OCI-LY3 (cell line): ENCODE results near the gene NDRG4.

Source experiments
- H2AFZ ChIP-seq: fragments of 200-600, 300-600 bp; shearing (Covaris generic); 2 replicates; pipeline ENCODE4 v1.6.0; 2014; ENCODE audit warnings: antibody characterized with exemption, low read depth, low read length
- H3K27ac ChIP-seq: fragments of 200-600, 300-600 bp; sonication (generic); 2 replicates; pipeline ENCODE4 v1.5.1; 2014; ENCODE audit warnings: mild to moderate bottlenecking, low read length, moderate library complexity, mixed read lengths
- H3K27me3 ChIP-seq: fragments of 200-600, 300-600 bp; sonication (generic); 2 replicates; pipeline ENCODE4 v1.6.1; 2014; ENCODE audit warnings: low read depth, low read length, mixed read lengths
- H3K36me3 ChIP-seq: fragments of 200-600, 300-600 bp; sonication (generic); replicated peaks from 2 replicates; pipeline ENCODE3; 2014; ENCODE audit warnings: low read depth, low read length, mixed read lengths
- H3K4me1 ChIP-seq: fragments of 300-600, 200-600 bp; sonication (generic); 2 replicates; pipeline ENCODE4 v1.6.1; 2014; ENCODE audit warnings: low read length, mixed read lengths
- H3K4me2 ChIP-seq: fragments of 200-600, 300-600 bp; sonication (generic); 2 replicates; pipeline ENCODE4 v1.6.1; 2014; ENCODE audit warnings: low read length, mixed read lengths
- H3K4me3 ChIP-seq: fragments of 300-600, 200-600 bp; sonication (generic); 2 replicates; pipeline ENCODE4 v1.5.1; 2014; ENCODE audit warnings: antibody characterized with exemption, mild to moderate bottlenecking, low read length, moderate library complexity
- H3K79me2 ChIP-seq: fragments of 300-600, 200-600 bp; shearing (Covaris generic); 2 replicates; pipeline ENCODE4 v1.6.1; 2014; ENCODE audit warnings: mild to moderate bottlenecking, low read length, mixed read lengths
- H3K9ac ChIP-seq: fragments of 300-600, 200-600 bp; shearing (Covaris generic); 2 replicates; pipeline ENCODE4 v1.6.0; 2014; ENCODE audit warnings: mild to moderate bottlenecking, low read length, moderate library complexity
- H3K9me3 ChIP-seq: fragments of 200-600, 300-600 bp; shearing (Covaris generic); 2 replicates; pipeline ENCODE4 v1.6.1; 2014; ENCODE audit warnings: low read length, mixed read lengths; ENCODE audit not compliant: insufficient read depth
- H4K20me1 ChIP-seq: fragments of 200-600, 300-600 bp; sonication (generic); 2 replicates; pipeline ENCODE4 v1.6.1; 2016; ENCODE audit warnings: low read length, mixed read lengths; ENCODE audit not compliant: insufficient read depth
- EZH2phosphoT487 ChIP-seq: fragments of 200-600 bp; shearing (Covaris generic); IDR thresholded peaks from 2 replicates; pipeline ENCODE4 v1.6.1; 2018; ENCODE audit warnings: antibody characterized with exemption, mixed run types, low read depth
- TF ChIP-seq, protein P1 (sequence below): fragments of 200-600, 300-600 bp; sonication (generic); IDR thresholded peaks from 2 replicates; pipeline ENCODE4 v1.5.1; 2014; ENCODE audit warnings: antibody characterized with exemption, low read length, low read depth

Gene NDRG4

GRCh38 chr16:58461056-58461455 is 38.9 kb upstream of the NDRG4 start:
- Histone ChIP-seq H3K27me3 (no peaks in the 10 kb centered on the region), H3K4me2 (no peak overlapping the region), H3K27ac (no peak overlapping the region), H3K79me2 (no peaks in the 10 kb centered on the region), H3K4me1 (peaks cover 3% of the 10 kb centered on the region; the same call in 1 of the 2 replicates), H3K36me3 (no peaks in the 10 kb centered on the region), H4K20me1 (no peaks in the 10 kb centered on the region), H3K4me3 (no peak overlapping the region), H3K9me3 (no peaks in the 10 kb centered on the region), H2AFZ (no peak overlapping the region), H3K9ac (no peak overlapping the region)
- no peak for TF ChIP-seq EZH2phosphoT487
- TF ChIP-seq, protein P1, sequence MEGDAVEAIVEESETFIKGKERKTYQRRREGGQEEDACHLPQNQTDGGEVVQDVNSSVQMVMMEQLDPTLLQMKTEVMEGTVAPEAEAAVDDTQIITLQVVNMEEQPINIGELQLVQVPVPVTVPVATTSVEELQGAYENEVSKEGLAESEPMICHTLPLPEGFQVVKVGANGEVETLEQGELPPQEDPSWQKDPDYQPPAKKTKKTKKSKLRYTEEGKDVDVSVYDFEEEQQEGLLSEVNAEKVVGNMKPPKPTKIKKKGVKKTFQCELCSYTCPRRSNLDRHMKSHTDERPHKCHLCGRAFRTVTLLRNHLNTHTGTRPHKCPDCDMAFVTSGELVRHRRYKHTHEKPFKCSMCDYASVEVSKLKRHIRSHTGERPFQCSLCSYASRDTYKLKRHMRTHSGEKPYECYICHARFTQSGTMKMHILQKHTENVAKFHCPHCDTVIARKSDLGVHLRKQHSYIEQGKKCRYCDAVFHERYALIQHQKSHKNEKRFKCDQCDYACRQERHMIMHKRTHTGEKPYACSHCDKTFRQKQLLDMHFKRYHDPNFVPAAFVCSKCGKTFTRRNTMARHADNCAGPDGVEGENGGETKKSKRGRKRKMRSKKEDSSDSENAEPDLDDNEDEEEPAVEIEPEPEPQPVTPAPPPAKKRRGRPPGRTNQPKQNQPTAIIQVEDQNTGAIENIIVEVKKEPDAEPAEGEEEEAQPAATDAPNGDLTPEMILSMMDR = no peak

DNA sequence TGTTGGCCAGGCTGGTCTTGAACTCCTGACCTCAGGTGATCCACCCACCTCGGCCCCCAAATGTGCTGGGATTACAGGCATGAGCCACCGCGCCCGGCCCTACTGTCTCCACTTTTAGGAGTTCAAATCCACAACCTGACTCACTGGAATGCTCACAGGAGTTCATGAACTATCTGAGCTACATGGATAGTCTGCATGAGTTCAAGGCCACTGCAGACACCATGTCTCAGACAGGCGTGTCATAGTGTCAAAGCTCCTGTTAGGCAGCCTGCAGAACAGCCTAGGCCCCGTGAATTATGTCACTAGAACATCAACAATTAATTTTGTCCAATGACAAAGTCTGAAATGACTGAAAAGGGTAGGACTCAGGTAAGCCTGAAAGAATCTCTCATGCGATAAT is 38.3 kb upstream of the NDRG4 start:
- Histone ChIP-seq H2AFZ (no peak overlapping the region), H3K27me3 (no peaks in the 10 kb centered on the region), H3K79me2 (no peaks in the 10 kb centered on the region), H3K9me3 (no peaks in the 10 kb centered on the region), H3K4me2 (no peak overlapping the region), H3K9ac (no peak overlapping the region), H3K27ac (no peak overlapping the region), H3K4me3 (no peak overlapping the region), H3K4me1 (peaks cover 3% of the 10 kb centered on the region; the same call in 1 of the 2 replicates), H4K20me1 (no peaks in the 10 kb centered on the region), H3K36me3 (no peaks in the 10 kb centered on the region)
- TF ChIP-seq, protein P1 = no peak
- no peak for TF ChIP-seq EZH2phosphoT487

DNA sequence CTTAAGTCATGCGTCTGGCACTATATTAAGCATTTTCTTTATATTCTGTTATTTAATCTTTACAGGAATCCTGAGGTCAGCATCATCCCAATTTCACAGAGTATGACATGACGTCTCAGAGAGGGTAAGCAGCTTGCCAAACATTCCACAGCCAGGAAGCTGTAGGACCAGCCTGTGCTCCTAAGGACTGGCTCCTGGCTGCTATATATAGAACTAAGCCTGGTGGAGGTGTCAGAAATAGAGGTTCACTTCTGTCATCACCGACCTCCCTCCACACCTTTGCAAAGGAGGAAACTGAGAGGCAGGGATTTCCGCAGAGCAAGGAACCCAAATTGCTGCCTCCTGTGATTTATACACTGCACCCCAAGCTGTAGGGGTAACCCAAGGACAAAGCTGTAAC is 37.9 kb upstream of the NDRG4 start:
- no peaks in the 10 kb centered on the region for H3K36me3 ChIP-seq

GRCh38 chr16:58462499-58462996 is 37.4 kb upstream of the NDRG4 start:
- Histone ChIP-seq H3K9ac (no peak overlapping the region), H2AFZ (no peak overlapping the region), H3K4me1 (peaks cover 3% of the 10 kb centered on the region; the same call in 1 of the 2 replicates), H3K27me3 (no peaks in the 10 kb centered on the region), H3K4me2 (no peak overlapping the region), H3K36me3 (no peaks in the 10 kb centered on the region), H3K4me3 (no peak overlapping the region), H4K20me1 (no peaks in the 10 kb centered on the region), H3K27ac (no peak overlapping the region), H3K9me3 (no peaks in the 10 kb centered on the region), H3K79me2 (no peaks in the 10 kb centered on the region)
- TF ChIP-seq, protein P1 = no peak
- no peak for TF ChIP-seq EZH2phosphoT487

More for the DNA sequence above, 37.9 kb upstream of the NDRG4 start:
- H3K9ac ChIP-seq = no peak overlapping the region
- H3K4me3 ChIP-seq = no peak overlapping the region
- no peak for TF ChIP-seq EZH2phosphoT487
- TF ChIP-seq, protein P1 = no peak
- H3K27me3 ChIP-seq = no peaks in the 10 kb centered on the region
- no peak overlapping the region for H3K27ac ChIP-seq
- H3K79me2 ChIP-seq = no peaks in the 10 kb centered on the region
- no peaks in the 10 kb centered on the region for H3K9me3 ChIP-seq
- H3K4me2 ChIP-seq = no peak overlapping the region
- H3K4me1 ChIP-seq = peaks cover 3% of the 10 kb centered on the region; the same call in 1 of the 2 replicates
- no peaks in the 10 kb centered on the region for H4K20me1 ChIP-seq
- H2AFZ ChIP-seq = no peak overlapping the region
